ENCODE results near the gene ITGB5.

GRCh38 chr3:124784686-124785382 lies 102.3 kb downstream of the ITGB5 start:
- TF ChIP-seq EZH2phosphoT487 (IDR thresholded peaks at IDR 0.05; ENCODE audit: borderline replicate concordance, low read length) (no peak), CTCF (conservative IDR thresholded peaks at IDR 0.05; ENCODE audit: low read depth, low read length) (no peak), EZH2 (IDR thresholded peaks at IDR 0.05; ENCODE audit: low read length, unreplicated experiment) (no peak)
